Stimulated activated effector memory CD8-positive, alpha-beta T cell treated with anti-CD3 and anti-CD28 coated beads, Interleukin-12 subunit alpha, Interleukin-12 subunit beta, amount 100 ng/mL, for 72 hours (primary cell): Measurements from ENCODE around the gene KLF3.

Experiments
- ATAC-seq: fragments of 150-1000 bp; cut with Tn5 transposase; 2 replicates; pipeline ENCODE4 v1.10.0; 2021
- DNase-seq, 2 donors: peaks; one replicate each; pipeline ENCODE4 v3.0.0; 2021 to 2022; ENCODE audit warnings: low spot score in 2 of 2
- H3K27ac Mint-ChIP-seq: one replicate; pipeline ENCODE4 v1.8.0; 2022; ENCODE audit warnings: mild to moderate bottlenecking, mixed read lengths
- H3K36me3 Mint-ChIP-seq: one replicate; pipeline ENCODE4 v1.8.0; 2022; ENCODE audit warnings: mild to moderate bottlenecking, mixed read lengths
- H3K4me1 Mint-ChIP-seq: one replicate; pipeline ENCODE4 v1.8.0; 2022; ENCODE audit warnings: mixed read lengths
- H3K4me3 Mint-ChIP-seq: one replicate; pipeline ENCODE4 v1.8.0; 2022; ENCODE audit warnings: mild to moderate bottlenecking, mixed read lengths
- H3K9me3 Mint-ChIP-seq: one replicate; pipeline ENCODE4 v1.8.0; 2022; ENCODE audit warnings: mixed read lengths

The KLF3 gene

DNA sequence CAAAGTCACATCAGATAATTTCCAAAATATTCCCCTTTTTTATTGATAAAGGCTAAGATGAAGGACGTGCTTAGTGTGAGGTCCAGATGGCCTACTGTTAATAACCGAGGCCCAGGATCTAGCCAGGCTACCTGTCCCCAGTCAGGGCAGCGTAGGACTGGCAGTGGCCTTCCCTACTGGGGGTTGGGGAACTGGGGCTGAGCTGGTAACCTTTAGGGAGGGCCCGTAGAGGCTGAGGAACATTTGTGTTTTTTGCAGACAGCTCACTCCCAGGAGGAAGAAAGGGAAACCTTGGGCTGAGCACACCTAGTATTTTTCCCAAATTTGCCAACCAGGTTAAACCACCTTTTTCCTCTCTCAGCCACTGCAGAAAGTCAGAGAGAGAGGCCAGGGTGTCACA is 59.1 kb downstream of the KLF3 start:
- H3K4me1 Mint-ChIP-seq = peaks cover 8% of the 10 kb centered on the region
- ATAC-seq (no peak), DNase-seq (no peak)
- no peaks in the 10 kb centered on the region for H3K36me3 Mint-ChIP-seq
- no peak overlapping the region for H3K4me3 Mint-ChIP-seq
- H3K27ac Mint-ChIP-seq = no peak overlapping the region
- H3K9me3 Mint-ChIP-seq = no peaks in the 10 kb centered on the region

DNA sequence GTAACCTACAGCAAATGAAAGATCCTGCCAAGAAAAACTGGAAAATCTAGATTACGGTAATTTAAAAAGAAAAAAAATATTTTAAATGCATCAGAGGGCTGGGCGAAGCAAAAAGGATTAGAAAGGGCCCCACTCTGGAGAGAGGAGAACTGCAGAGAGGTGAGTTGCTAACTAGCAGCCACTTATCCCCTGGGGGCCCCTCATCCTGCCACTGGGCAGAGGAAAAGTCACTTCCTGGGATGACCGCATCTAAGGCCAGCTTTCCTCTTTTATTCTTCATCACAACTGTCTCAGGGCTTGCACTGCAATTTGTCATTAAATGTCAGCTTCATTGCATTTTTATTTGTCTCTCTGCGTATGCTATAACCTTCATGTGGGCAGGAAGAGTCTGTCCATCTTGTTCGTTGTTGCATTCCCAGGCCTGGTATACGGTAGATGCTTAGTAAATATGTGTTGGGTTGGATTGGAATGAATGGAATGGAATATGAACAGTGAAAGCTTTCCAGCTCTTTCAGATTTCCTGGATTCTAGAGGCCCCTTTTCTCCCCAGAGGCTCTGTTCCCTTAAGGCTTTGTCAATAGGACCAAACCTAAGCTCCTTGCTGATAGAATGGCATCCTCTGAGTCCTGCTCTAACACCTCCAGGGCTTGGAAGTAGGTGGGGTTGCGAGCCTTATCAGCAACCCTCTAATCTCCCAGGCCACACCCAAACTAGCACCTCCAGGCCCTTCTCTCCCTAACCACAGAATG is 59.9 kb downstream of the KLF3 start:
- ATAC-seq (no peak), DNase-seq (no peak)
- no peaks in the 10 kb centered on the region for H3K9me3 Mint-ChIP-seq
- H3K4me3 Mint-ChIP-seq = no peak overlapping the region
- H3K36me3 Mint-ChIP-seq = no peaks in the 10 kb centered on the region
- no peak overlapping the region for H3K27ac Mint-ChIP-seq
- H3K4me1 Mint-ChIP-seq = peaks cover 7% of the 10 kb centered on the region

DNA sequence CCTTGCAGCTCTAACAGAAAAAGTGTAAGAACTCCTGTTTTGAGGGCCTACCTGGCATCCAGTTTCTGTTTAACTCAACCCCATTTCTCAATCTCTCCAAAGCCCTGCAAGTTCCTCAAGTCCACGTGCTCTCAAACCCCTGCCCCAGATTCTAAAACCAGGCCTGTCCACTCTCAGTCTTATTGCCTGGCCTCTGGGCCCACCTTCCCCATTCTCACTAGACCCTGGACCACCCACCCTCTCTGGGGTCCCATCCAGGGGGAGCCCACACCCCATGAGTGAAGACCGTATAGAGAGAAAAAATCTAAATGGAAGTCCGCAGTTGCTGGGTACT is 60.4 kb downstream of the KLF3 start:
- no peak for DNase-seq
- ATAC-seq = no peak
- no peak overlapping the region for H3K4me3 Mint-ChIP-seq
- H3K9me3 Mint-ChIP-seq = no peaks in the 10 kb centered on the region
- no peak overlapping the region for H3K27ac Mint-ChIP-seq
- H3K4me1 Mint-ChIP-seq = peaks cover 7% of the 10 kb centered on the region
- H3K36me3 Mint-ChIP-seq = no peaks in the 10 kb centered on the region

DNA sequence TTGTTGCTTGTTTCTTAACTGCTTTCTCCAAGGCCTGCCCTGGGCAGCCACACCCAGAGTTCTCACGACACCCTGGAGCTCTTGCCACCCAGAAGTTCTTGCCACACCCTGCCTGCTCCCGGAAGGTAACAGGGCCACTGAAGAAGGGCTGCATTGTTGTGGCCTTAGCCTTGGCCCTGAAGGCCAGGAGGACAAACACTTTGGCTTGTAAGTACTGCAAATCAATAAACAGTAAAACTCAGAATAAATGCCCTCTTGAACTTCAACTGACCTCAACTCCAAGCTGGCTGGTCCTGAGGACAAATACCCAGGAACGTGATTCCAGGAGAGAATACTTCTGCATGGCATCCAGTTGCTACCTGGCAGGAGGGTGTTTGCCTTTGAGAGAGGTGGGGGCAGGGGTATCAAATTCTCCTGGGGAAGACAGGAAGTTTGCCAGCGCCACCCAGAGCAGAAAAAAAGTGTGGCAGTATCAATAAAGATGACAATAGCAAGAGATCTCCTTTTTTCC is 64.7 kb downstream of the KLF3 start:
- Mint-ChIP-seq H3K4me3 (no peak overlapping the region), H3K9me3 (no peaks in the 10 kb centered on the region), H3K36me3 (peaks cover 12% of the 10 kb centered on the region), H3K4me1 (peaks cover 28% of the 10 kb centered on the region), H3K27ac (no peak overlapping the region)
- DNase-seq (no peak), ATAC-seq (no peak)

DNA sequence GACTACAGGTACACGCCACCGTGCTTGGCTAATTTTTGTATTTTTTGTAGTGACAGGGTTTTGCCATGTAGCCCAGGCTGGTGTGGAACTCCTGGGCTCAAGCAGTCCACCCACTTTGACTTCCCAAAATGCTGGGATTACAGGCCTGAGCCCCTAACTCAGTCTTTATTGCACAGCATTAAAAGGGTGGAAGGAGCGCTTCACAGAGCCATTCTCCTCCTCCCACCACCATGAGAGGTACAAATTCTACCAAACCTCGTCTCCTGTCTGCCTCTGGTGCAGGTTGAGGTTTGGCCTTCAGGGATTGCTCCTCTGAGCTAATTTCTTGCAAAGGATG is 66.5 kb downstream of the KLF3 start:
- H3K4me1 Mint-ChIP-seq = peaks cover 24% of the 10 kb centered on the region
- peak overlapping the region; percentile 6 for H3K4me3 Mint-ChIP-seq
- no peak overlapping the region for H3K27ac Mint-ChIP-seq
- H3K36me3 Mint-ChIP-seq = peaks cover 23% of the 10 kb centered on the region
- no peak for DNase-seq
- ATAC-seq = no peak
- no peaks in the 10 kb centered on the region for H3K9me3 Mint-ChIP-seq

DNA sequence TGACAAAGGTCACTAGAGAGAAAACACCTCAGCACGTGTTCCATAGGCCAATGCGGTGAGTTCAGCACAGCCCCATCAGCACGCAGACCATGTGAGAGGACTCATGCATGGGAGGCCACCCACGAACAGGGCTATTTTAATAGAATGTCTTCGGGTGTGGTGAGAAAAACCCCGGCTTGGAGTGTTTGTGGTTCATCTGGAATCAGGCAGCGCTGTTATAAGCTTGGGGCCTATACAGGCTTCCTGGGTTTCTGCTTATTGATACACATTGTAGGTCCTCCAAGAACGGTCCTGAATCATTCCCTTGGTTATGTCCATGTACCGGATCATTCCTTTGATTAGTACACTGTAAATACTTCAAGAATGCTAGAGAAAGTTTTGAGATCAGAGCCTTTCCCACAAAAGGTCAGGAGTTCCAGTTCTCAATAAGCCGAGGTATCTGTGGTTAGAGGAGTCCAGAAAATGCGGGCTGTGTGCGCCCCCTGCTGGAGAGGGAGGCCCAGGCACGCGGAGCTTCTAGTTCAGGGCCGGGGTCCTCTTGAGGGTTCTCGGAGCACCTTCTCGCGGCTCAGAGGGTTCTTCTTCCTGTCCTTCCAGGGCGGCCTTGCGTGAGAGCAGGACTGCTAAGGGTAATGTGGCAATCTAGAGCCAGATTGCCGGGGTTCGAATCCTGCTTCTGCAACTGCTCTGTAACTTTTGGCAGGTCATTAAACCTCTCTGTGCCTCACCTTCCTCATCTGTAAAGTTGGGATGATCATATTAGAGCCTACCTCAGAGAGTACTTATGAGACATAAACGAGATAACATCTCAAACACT is 67.0 kb downstream of the KLF3 start:
- Mint-ChIP-seq H3K4me1 (peaks cover 24% of the 10 kb centered on the region), H3K9me3 (no peaks in the 10 kb centered on the region), H3K4me3 (peak overlapping the region; percentile 6), H3K27ac (no peak overlapping the region), H3K36me3 (peaks cover 23% of the 10 kb centered on the region)
- peak; percentile 84 for ATAC-seq
- peak; percentile 77 to 91 for DNase-seq

DNA sequence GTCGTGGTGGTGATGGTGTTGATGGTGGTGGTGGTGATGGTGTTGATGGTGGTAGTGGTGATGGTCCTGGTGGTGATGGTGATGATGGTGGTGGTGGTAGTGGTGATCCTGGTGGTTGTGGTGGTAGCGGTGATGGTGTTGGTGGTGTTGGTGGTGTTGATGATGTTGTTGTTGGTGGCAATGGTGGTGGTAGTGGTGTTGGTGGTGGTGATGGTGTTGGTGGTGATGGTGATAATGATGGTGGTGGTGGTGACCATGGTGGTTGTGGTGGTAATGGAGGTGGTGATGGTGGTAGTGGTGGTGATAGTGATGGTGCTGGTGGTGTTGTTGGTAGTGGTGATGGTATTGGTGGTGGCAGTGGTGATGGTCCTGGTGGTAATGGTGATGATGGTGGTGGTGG is 69.7 kb downstream of the KLF3 start:
- peak overlapping the region; percentile 76 for H3K27ac Mint-ChIP-seq
- no peaks in the 10 kb centered on the region for H3K9me3 Mint-ChIP-seq
- H3K4me3 Mint-ChIP-seq = no peak overlapping the region
- H3K36me3 Mint-ChIP-seq = peaks cover 23% of the 10 kb centered on the region
- ATAC-seq = no peak
- peaks cover 24% of the 10 kb centered on the region for H3K4me1 Mint-ChIP-seq
- no peak for DNase-seq

DNA sequence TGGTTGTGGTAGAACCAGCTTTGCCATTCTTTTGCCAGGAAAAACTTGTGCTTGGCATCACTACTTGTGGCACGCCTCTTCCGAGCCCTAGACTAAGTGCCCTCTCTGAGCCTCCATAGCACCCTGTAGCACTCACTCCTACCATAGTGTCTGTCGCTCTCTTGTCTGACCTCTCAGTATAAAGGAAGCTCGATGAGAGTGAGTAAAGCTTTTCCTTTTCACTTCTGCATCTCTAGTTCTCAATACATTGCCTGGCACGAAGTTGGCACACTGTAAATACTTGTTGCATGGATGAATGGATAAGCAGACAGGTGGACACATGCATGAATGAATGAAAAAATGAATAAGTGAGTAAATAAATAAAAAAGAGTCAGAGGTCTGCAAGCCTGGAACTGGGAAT is 70.4 kb downstream of the KLF3 start:
- no peak for ATAC-seq
- Mint-ChIP-seq H3K4me1 (peaks cover 24% of the 10 kb centered on the region), H3K27ac (peak overlapping the region; percentile 76), H3K4me3 (no peak overlapping the region), H3K9me3 (no peaks in the 10 kb centered on the region), H3K36me3 (peaks cover 23% of the 10 kb centered on the region)
- DNase-seq = no peak

DNA sequence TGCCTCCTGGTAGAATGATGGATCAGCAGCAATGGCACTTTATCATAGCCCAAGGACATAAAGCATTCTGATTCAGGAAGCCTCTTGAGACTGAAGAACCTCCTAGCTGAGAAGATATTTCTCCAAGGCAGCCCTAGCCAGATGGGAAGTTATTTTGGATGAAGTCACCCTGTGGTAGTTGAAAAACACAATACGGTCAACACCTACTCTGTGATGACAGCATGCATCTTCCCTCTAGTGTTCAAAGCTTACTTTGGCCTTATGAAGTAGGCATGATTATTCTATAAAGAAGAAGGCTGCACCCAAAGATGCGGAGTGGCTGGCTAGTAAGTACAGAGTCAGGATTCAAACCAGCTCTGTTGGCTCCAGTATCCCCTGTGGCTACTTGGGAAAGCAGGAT is 70.9 kb downstream of the KLF3 start:
- no peak for ATAC-seq
- Mint-ChIP-seq H3K4me3 (no peak overlapping the region), H3K9me3 (no peaks in the 10 kb centered on the region), H3K4me1 (peaks cover 24% of the 10 kb centered on the region), H3K27ac (no peak overlapping the region), H3K36me3 (peaks cover 23% of the 10 kb centered on the region)
- DNase-seq = no peak

DNA sequence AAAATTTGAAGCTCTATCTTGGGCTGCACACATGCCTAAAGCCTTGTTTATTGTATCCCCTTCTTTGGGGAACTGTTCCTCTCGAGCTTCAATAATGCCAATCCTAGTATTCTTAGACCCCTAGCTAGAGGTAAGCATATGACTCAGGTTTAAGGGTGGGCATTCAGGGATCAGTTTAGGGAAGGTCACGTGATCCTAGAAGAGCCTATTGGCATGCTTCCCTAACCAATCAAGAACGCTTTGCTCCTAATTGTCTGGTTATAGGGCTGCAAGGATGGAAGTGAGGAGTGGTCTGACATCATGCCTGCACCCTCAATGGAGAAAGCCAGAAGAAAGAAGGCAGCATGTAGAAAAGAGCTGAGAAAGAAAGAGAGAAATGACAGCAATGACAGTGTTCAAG is 71.9 kb downstream of the KLF3 start:
- ATAC-seq = no peak
- no peak overlapping the region for H3K4me3 Mint-ChIP-seq
- peaks cover 23% of the 10 kb centered on the region for H3K36me3 Mint-ChIP-seq
- H3K4me1 Mint-ChIP-seq = peaks cover 19% of the 10 kb centered on the region
- no peak for DNase-seq
- H3K9me3 Mint-ChIP-seq = no peaks in the 10 kb centered on the region
- H3K27ac Mint-ChIP-seq = no peak overlapping the region

DNA sequence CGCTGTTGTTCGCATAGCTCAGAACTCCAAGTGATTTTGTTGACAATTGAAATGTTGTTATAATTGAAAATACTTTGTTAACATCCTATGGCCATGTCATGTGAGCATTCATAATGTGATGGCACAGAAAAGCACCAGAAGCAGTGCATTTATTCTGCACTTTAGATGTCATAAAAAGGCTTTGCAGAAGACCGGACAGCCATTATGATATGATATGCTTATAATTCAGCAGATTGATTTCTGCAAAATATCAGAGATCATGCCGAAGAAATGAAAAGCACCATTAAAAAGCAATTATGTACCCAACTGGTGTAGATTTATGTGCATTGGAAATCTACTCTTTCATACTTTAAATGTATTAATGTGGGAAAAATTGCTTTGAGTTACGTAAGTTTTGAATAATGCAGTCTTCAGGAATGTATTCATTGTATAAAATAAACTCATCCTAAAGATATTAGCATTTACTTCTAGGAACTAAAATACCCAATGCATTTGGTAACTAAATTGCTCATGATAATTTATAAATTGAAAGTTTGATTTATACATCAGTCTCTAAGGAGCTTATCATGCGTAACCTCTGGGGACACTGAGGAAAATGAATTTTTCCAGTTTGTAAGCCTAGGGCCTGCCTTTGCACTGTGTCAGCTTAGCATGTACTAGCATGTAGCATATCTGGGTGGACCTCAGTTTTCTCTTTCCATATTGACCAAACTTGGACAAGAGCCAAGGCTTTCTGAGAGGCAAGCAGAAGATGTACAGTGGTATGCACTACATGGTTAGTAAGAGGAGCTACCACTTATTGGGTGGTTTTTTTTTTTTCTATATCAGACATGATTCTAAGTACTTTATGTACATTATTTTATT is 75.2 kb downstream of the KLF3 start:
- peaks cover 5% of the 10 kb centered on the region for H3K36me3 Mint-ChIP-seq
- H3K4me1 Mint-ChIP-seq = peaks cover 6% of the 10 kb centered on the region
- no peak for DNase-seq
- no peak overlapping the region for H3K27ac Mint-ChIP-seq
- no peak for ATAC-seq
- H3K9me3 Mint-ChIP-seq = no peaks in the 10 kb centered on the region
- no peak overlapping the region for H3K4me3 Mint-ChIP-seq

DNA sequence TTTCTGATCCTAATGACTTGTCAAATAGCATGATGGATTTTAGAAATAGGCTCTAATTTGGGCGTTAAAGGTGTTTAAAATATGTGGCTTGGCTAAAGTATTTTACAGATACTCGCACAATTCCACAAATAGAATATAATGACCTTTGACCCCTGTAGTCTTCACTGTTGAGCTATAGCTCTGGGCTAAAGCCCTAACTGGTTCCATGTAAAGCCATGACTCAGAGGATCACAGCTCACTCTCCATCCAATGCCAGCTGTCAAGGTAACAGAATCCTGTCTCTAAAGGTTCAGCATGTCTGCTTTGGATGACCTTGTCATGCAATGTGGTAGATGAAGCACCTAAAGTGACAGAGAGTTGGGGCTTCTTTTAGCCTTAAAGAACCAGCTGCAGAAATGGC is 76.3 kb downstream of the KLF3 start:
- Mint-ChIP-seq H3K36me3 (no peaks in the 10 kb centered on the region), H3K9me3 (no peaks in the 10 kb centered on the region), H3K27ac (no peak overlapping the region), H3K4me3 (no peak overlapping the region), H3K4me1 (peaks cover 6% of the 10 kb centered on the region)
- no peak for ATAC-seq
- no peak for DNase-seq

DNA sequence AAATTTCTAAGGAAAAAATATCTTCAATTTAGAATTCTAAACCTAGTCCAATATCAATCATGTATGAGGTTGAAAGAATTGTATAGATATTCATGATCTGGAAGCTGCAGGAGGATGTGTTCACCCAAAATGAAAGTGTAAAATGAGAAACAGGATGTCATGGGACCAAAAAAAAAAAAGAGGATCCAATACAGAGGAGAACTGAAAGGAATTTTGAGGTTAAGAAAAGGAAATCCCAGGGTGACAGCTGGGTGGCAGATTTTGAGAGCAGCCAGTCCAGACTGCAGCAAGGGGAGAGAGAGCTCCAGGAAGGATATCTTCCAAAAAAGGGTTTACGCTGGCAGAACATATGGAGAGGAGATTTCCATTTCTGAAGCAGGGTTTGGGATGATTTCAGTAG is 79.9 kb downstream of the KLF3 start:
- ATAC-seq (no peak), DNase-seq (no peak)
- Mint-ChIP-seq H3K4me1 (peaks cover 6% of the 10 kb centered on the region), H3K9me3 (peaks cover 8% of the 10 kb centered on the region), H3K36me3 (no peaks in the 10 kb centered on the region), H3K27ac (no peak overlapping the region), H3K4me3 (no peak overlapping the region)

DNA sequence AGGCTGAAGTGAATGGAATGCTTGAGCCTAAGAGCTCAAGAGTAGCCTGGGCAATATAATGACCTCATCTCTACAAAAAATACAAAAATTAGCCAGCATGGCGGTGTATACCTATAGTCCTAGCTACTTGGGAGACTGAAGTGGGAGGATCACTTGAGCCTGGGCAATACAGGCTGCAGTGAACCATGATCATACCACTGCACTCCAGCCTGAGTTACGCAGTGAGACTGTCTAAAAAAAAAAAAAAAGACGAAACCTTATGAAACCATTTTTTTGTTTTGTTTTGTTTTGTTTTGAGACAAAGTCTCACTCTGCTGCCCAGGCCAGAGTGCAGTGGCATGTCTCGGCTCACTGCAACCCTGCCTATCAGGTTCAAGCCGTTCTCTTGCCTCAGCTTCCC is 81.9 kb downstream of the KLF3 start:
- H3K4me3 Mint-ChIP-seq = no peak overlapping the region
- peaks cover 6% of the 10 kb centered on the region for H3K4me1 Mint-ChIP-seq
- no peak for DNase-seq
- peaks cover 8% of the 10 kb centered on the region for H3K9me3 Mint-ChIP-seq
- H3K27ac Mint-ChIP-seq = no peak overlapping the region
- ATAC-seq = no peak
- no peaks in the 10 kb centered on the region for H3K36me3 Mint-ChIP-seq

DNA sequence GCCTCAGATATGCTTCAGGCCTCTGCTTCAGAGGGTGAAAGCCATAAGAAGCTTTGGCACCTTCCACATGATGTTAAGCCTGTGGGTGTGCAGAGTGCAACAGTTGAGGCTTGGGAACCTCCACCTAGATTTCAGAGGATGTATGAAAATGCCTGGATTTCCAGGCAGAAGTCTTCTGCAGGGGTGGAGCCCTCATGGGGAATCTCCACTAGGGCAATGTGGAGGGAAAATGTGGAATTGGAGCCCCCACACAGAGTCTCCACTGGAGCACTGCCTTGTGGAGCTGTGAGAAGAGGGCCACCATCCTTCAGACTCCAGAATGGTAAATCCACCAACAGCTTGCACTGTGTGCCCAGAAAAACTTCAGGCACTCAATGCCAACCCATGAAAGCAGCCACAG is 83.6 kb downstream of the KLF3 start:
- H3K27ac Mint-ChIP-seq = no peak overlapping the region
- DNase-seq (no peak), ATAC-seq (no peak)
- H3K4me1 Mint-ChIP-seq = peaks cover 18% of the 10 kb centered on the region
- H3K4me3 Mint-ChIP-seq = no peak overlapping the region
- peaks cover 8% of the 10 kb centered on the region for H3K9me3 Mint-ChIP-seq
- no peaks in the 10 kb centered on the region for H3K36me3 Mint-ChIP-seq
